Measurements from ENCODE around the gene DHRS12.

DHRS12 gene

GRCh38 chr13:51803422-51804294 lies at the start of gene DHRS12:
Gene DHRS12 (minus strand): TSS chr13:51804163. CDS start chr13:51799659, 4,504 bp downstream.
- TF ChIP-seq, protein P1, sequence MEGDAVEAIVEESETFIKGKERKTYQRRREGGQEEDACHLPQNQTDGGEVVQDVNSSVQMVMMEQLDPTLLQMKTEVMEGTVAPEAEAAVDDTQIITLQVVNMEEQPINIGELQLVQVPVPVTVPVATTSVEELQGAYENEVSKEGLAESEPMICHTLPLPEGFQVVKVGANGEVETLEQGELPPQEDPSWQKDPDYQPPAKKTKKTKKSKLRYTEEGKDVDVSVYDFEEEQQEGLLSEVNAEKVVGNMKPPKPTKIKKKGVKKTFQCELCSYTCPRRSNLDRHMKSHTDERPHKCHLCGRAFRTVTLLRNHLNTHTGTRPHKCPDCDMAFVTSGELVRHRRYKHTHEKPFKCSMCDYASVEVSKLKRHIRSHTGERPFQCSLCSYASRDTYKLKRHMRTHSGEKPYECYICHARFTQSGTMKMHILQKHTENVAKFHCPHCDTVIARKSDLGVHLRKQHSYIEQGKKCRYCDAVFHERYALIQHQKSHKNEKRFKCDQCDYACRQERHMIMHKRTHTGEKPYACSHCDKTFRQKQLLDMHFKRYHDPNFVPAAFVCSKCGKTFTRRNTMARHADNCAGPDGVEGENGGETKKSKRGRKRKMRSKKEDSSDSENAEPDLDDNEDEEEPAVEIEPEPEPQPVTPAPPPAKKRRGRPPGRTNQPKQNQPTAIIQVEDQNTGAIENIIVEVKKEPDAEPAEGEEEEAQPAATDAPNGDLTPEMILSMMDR (IDR thresholded peaks at IDR 0.05; ENCODE audit: low read depth, low read length) = 0 out of 2 replicates have a peak, but pooled peaks have one; percentile 9
- TF ChIP-seq EZH2phosphoT487 (IDR thresholded peaks at IDR 0.05; ENCODE audit: low read depth) = no peak
- Histone ChIP-seq H3K4me1 (ENCODE audit: low read length) (peaks cover 36% of the 10 kb centered on the region), H3K27me3 (ENCODE audit: low read depth, low read length) (no peaks in the 10 kb centered on the region), H3K4me2 (ENCODE audit: low read length) (peak within 1 kb of the TSS; percentile 89), H3K79me2 (ENCODE audit: low read length) (peaks cover 15% of the 10 kb centered on the region), H3K9me3 (ENCODE audit: insufficient read depth, low read length) (no peaks in the 10 kb centered on the region), H2AFZ (ENCODE audit: low read depth, low read length) (peak within 1 kb of the TSS; percentile 32; the same call in 1 of the 2 replicates), H3K36me3 (replicated peaks; ENCODE audit: low read depth, low read length) (peaks cover 7% of the 10 kb centered on the region), H3K4me3 (ENCODE audit: low read length) (peak within 1 kb of the TSS; percentile 81), H3K9ac (ENCODE audit: low read length) (peak within 1 kb of the TSS; percentile 78), H4K20me1 (ENCODE audit: insufficient read depth, low read length) (no peaks in the 10 kb centered on the region), H3K27ac (ENCODE audit: low read length) (peak within 1 kb of the TSS; percentile 78)

DNA sequence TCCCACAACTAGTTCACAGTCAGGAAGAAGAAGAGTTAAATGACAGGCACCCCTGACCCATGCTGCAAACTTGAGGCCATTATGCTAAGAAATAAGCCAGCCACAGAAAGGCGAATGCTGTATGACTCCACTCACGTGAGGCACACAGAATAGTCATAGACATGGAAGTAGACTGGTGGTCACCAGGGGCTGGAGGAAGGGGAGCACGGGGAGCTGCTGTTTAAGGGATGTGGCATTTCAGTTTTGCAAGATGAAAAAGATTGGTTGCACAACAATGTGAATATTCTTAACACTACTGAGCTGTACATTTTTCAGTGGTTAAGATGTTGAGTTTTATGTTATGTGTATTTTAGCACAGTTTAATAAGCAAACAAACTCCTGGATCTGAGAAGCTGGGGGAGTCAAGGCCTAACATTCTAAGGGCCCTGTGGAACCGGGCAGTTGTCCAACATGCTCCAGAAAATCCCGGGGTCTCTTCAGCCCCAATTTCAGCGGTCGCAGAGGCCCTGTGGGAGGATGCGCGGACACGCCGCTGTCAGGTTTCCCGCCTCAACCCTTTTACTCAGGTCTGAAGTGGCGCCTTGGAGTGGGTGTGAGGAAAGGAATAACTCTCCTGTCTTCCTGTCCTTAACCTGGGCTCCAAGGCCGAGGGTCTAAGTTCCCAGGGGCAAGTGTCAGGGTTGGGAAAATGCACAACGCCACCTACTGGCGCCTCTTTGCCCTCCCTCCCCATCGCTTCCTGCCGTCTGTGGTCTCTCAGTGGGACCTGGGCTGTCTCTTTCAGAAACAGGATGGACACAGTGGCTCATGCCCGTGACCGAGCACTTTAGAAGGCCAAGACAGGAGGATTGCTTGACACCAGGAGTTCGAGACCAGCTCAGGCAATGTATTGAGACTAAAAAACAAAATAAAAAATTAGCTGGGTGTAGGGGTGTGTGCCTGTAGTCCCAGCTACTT lies 45.5 kb upstream of the DHRS12 start:
- H2AFZ ChIP-seq (ENCODE audit: low read depth, low read length) = peak overlapping the region; percentile 65
- no peak for TF ChIP-seq EZH2phosphoT487 (IDR thresholded peaks at IDR 0.05; ENCODE audit: low read depth)
- TF ChIP-seq, protein P1 (IDR thresholded peaks at IDR 0.05; ENCODE audit: low read depth, low read length) = peak; percentile 90
- no peak overlapping the region for H3K4me3 ChIP-seq (ENCODE audit: low read length)
- peak overlapping the region; percentile 23; the same call in 1 of the 2 replicates for H3K4me2 ChIP-seq (ENCODE audit: low read length)
- H4K20me1 ChIP-seq (ENCODE audit: insufficient read depth, low read length) = no peaks in the 10 kb centered on the region
- no peak overlapping the region for H3K27ac ChIP-seq (ENCODE audit: low read length)
- H3K27me3 ChIP-seq (ENCODE audit: low read depth, low read length) = peaks cover 3% of the 10 kb centered on the region
- H3K9ac ChIP-seq (ENCODE audit: low read length) = no peak overlapping the region
- peaks cover 5% of the 10 kb centered on the region for H3K4me1 ChIP-seq (ENCODE audit: low read length)
- H3K9me3 ChIP-seq (ENCODE audit: insufficient read depth, low read length) = no peaks in the 10 kb centered on the region
- no peaks in the 10 kb centered on the region for H3K36me3 ChIP-seq (replicated peaks; ENCODE audit: low read depth, low read length)
- no peaks in the 10 kb centered on the region for H3K79me2 ChIP-seq (ENCODE audit: low read length)

GRCh38 chr13:51848674-51849073 lies 44.7 kb upstream of the DHRS12 start:
- no peak overlapping the region for H3K27ac ChIP-seq (ENCODE audit: low read length)
- no peaks in the 10 kb centered on the region for H4K20me1 ChIP-seq (ENCODE audit: insufficient read depth, low read length)
- no peak overlapping the region for H2AFZ ChIP-seq (ENCODE audit: low read depth, low read length)
- TF ChIP-seq EZH2phosphoT487 (IDR thresholded peaks at IDR 0.05; ENCODE audit: low read depth) = no peak
- H3K4me3 ChIP-seq (ENCODE audit: low read length) = no peak overlapping the region
- no peak overlapping the region for H3K9ac ChIP-seq (ENCODE audit: low read length)
- H3K9me3 ChIP-seq (ENCODE audit: insufficient read depth, low read length) = no peaks in the 10 kb centered on the region
- H3K79me2 ChIP-seq (ENCODE audit: low read length) = no peaks in the 10 kb centered on the region
- peaks cover 11% of the 10 kb centered on the region for H3K27me3 ChIP-seq (ENCODE audit: low read depth, low read length)
- H3K36me3 ChIP-seq (replicated peaks; ENCODE audit: low read depth, low read length) = no peaks in the 10 kb centered on the region
- H3K4me1 ChIP-seq (ENCODE audit: low read length) = peaks cover 7% of the 10 kb centered on the region
- no peak overlapping the region for H3K4me2 ChIP-seq (ENCODE audit: low read length)

DNA sequence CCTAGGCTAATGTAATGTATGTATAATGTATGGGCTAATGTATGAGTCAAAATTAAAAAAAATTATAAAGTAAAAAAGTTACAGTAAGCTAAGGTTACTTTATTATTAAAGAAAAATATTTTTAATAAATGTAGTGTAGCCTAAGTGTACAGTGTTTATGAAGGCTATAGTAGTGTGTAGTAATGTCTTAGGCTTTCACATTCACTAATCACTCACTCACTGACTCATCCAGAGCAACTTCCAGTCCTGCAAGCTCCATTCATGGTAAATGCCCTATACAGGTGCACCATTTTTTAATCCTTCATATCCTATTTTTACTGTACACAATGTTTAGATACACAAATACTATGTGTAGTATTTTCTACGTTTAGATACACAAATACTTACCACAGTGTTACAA lies 42.8 kb upstream of the DHRS12 start:
- TF ChIP-seq EZH2phosphoT487 (IDR thresholded peaks at IDR 0.05; ENCODE audit: low read depth) = no peak
- TF ChIP-seq, protein P1 (IDR thresholded peaks at IDR 0.05; ENCODE audit: low read depth, low read length) = no peak
- H3K36me3 ChIP-seq (replicated peaks; ENCODE audit: low read depth, low read length) = no peaks in the 10 kb centered on the region
- H4K20me1 ChIP-seq (ENCODE audit: insufficient read depth, low read length) = no peaks in the 10 kb centered on the region
- H3K9me3 ChIP-seq (ENCODE audit: insufficient read depth, low read length) = no peaks in the 10 kb centered on the region
- no peak overlapping the region for H3K27ac ChIP-seq (ENCODE audit: low read length)
- H2AFZ ChIP-seq (ENCODE audit: low read depth, low read length) = no peak overlapping the region
- H3K4me3 ChIP-seq (ENCODE audit: low read length) = no peak overlapping the region
- H3K4me2 ChIP-seq (ENCODE audit: low read length) = no peak overlapping the region
- H3K27me3 ChIP-seq (ENCODE audit: low read depth, low read length) = peaks cover 22% of the 10 kb centered on the region
- H3K4me1 ChIP-seq (ENCODE audit: low read length) = peaks cover 7% of the 10 kb centered on the region
- H3K79me2 ChIP-seq (ENCODE audit: low read length) = no peaks in the 10 kb centered on the region
- H3K9ac ChIP-seq (ENCODE audit: low read length) = no peak overlapping the region

Data from OCI-LY3 (cell line).